NCI-H1436 (cell line): ENCODE results near the gene SEMA3F.

Source experiments
- DNase-seq: peaks from one replicate; lab custom pipeline; 2025; lab: John Stamatoyannopoulos, UW

Gene SEMA3F

GRCh38 chr3:50132421-50133282 is 22.5 kb upstream of the SEMA3F start:
- no peak for DNase-seq

- no peak for DNase-seq
These were observed 21.9 kb upstream of the SEMA3F start for GRCh38 chr3:50133283-50133615.

GRCh38 chr3:50134367-50134766 is 20.8 kb upstream of the SEMA3F start:
- DNase-seq, result no peak

GRCh38 chr3:50135964-50136363 is 19.2 kb upstream of the SEMA3F start:
- DNase-seq, result no peak

- no peak for DNase-seq
These were observed 18.3 kb upstream of the SEMA3F start for GRCh38 chr3:50136714-50137405.

- DNase-seq, result no peak
These were observed 17.6 kb upstream of the SEMA3F start for GRCh38 chr3:50137531-50137930.

GRCh38 chr3:50138266-50139200 is 16.6 kb upstream of the SEMA3F start:
- DNase-seq, result peak; percentile 42

- no peak for DNase-seq
These were observed 15.8 kb upstream of the SEMA3F start for GRCh38 chr3:50139308-50139707.

GRCh38 chr3:50139718-50140423 is 15.3 kb upstream of the SEMA3F start:
- DNase-seq, result no peak

- DNase-seq, result no peak
These were observed 14.1 kb upstream of the SEMA3F start for GRCh38 chr3:50140990-50141389.

GRCh38 chr3:50146316-50146901 is 8.7 kb upstream of the SEMA3F start:
- DNase-seq, result no peak

- no peak for DNase-seq
These were observed 8.1 kb upstream of the SEMA3F start for GRCh38 chr3:50147016-50147415.

- DNase-seq, result no peak
These were observed 7.7 kb upstream of the SEMA3F start for GRCh38 chr3:50147447-50147846.

- no peak for DNase-seq
These were observed 7.3 kb upstream of the SEMA3F start for GRCh38 chr3:50147861-50148260.

- no peak for DNase-seq
These were observed 4.7 kb upstream of the SEMA3F start for GRCh38 chr3:50150404-50150750.

- DNase-seq, result no peak
These were observed 4.0 kb upstream of the SEMA3F start for GRCh38 chr3:50150863-50151686.

GRCh38 chr3:50151728-50152127 is 3.4 kb upstream of the SEMA3F start:
- no peak for DNase-seq

- DNase-seq, result no peak
These were observed 1.2 kb upstream of the SEMA3F start for GRCh38 chr3:50153782-50154475.

GRCh38 chr3:50154476-50154839 is 666 bp upstream of the SEMA3F start:
- no peak for DNase-seq

- DNase-seq, result no peak
These were observed 361 bp downstream of the SEMA3F start for GRCh38 chr3:50155491-50155878.
